HepG2 (cell line): Measurements from ENCODE around the gene C2orf49. TPM values are rescaled to one million over a fixed set of nuclear protein-coding genes. Genes with fewer than 3 reads are reported as not detected.

Experiments
- ATAC-seq: fragments of 200-7000 bp; cut with Tn5 transposase; 3 replicates; pipeline ENCODE4 v1.9.1; 2020; ENCODE audit warnings: mild to moderate bottlenecking, moderate library complexity
- BruUV-seq: library from RNA; stranded (reverse); fragments of 400-500 nt; replicated peaks from 2 replicates; lab custom pipeline; 2021; lab: Mats Ljungman, UMichigan
- CTCF ChIA-PET: fragments of 300-600 bp; formaldehyde crosslinking; extraction: SDS; loops from one replicate; lab custom pipeline; 2021; ENCODE audit warnings: low total read pairs, inconsistent platforms, low intra/inter-chr PET ratio; lab: Yijun Ruan, JAX
- POLR2A ChIA-PET: fragments of 350-600 bp; sonication (Branson Sonifier 250); formaldehyde crosslinking; loops from one replicate; lab custom pipeline; 2020; ENCODE audit warnings: antibody characterized with exemption, inconsistent platforms; lab: Yijun Ruan, JAX
- DNase-seq: peaks from one replicate; pipeline ENCODE4 v3.0.0-alpha.2; 2015; ENCODE audit warnings: low spot score
- FAIRE-seq: peaks from 3 replicates; lab custom pipeline; 2011; peaks lifted over from hg19 to GRCh38; lab: Jason Lieb, UNC
- H2AFZ ChIP-seq: one replicate; pipeline ENCODE4 v1.6.1; 2011; ENCODE audit warnings: low read length, inconsistent platforms
- H3K27ac ChIP-seq: fragments of 300-600 bp; 3 replicates; pipeline ENCODE4 v1.8.0; 2011; ENCODE audit warnings: mixed run types, mild to moderate bottlenecking, mixed read lengths, low read length, inconsistent platforms; ENCODE audit not compliant: insufficient read depth; ENCODE audit errors: extremely low read length
- H3K27me3 ChIP-seq, 2 experiments: fragments of 200-600 bp in 1 of 2; 2 replicates in 1 of 2; 3 replicates in 1 of 2; pipeline versions ENCODE4 v1.6.0 to v1.8.0; 2011; ENCODE audit warnings: low read length in 2 of 2, mild to moderate bottlenecking in 2 of 2, moderate library complexity in 2 of 2, inconsistent platforms in 1 of 2; ENCODE audit not compliant: insufficient read depth in 2 of 2, control insufficient read depth in 1 of 2
- H3K36me3 ChIP-seq, 2 experiments: fragments of 200-600 bp in 1 of 2; replicated peaks in 1 of 2; 2 replicates in 1 of 2; 3 replicates in 1 of 2; pipeline versions ENCODE4 v1.5.1 to v1.8.0; 2011; ENCODE audit warnings: low read length in 2 of 2, inconsistent platforms in 1 of 2; ENCODE audit not compliant: insufficient read depth in 2 of 2, control insufficient read depth in 1 of 2
- H3K4me1 ChIP-seq: 2 replicates; pipeline ENCODE4 v1.5.1; 2012; ENCODE audit warnings: low read length, inconsistent platforms; ENCODE audit not compliant: insufficient read depth
- H3K4me2 ChIP-seq: 2 replicates; pipeline ENCODE4 v1.6.0; 2011; ENCODE audit warnings: low read depth, low read length, inconsistent platforms
- H3K4me3 ChIP-seq, 3 experiments: fragments of 200-600 bp in 1 of 3; sonication (generic), shearing (Covaris generic) in 1 of 3; replicated peaks in 1 of 3; 2 replicates each; pipeline ENCODE4 v1.5.1; 2011 to 2016; ENCODE audit warnings: low read length in 3 of 3, inconsistent platforms in 2 of 3, low read depth in 2 of 3, mild to moderate bottlenecking in 2 of 3, control low read depth in 1 of 3, mixed read lengths in 1 of 3; ENCODE audit not compliant: insufficient read depth in 1 of 3
- H3K79me2 ChIP-seq: one replicate; pipeline ENCODE4 v1.6.1; 2011; ENCODE audit warnings: low read length, inconsistent platforms; ENCODE audit not compliant: insufficient read depth
- H3K9ac ChIP-seq: 2 replicates; pipeline ENCODE4 v1.6.0; 2011; ENCODE audit warnings: mild to moderate bottlenecking, low read depth, low read length, inconsistent platforms; ENCODE audit not compliant: insufficient read depth
- H3K9me3 ChIP-seq: 2 replicates; pipeline ENCODE4 v1.5.1; 2012; ENCODE audit warnings: mild to moderate bottlenecking, low read length
- H4K20me1 ChIP-seq: 2 replicates; pipeline ENCODE4 v1.6.0; 2011; ENCODE audit warnings: inconsistent platforms, mild to moderate bottlenecking, low read length, moderate library complexity; ENCODE audit not compliant: insufficient read depth
- DNMT1 ChIP-seq: sonication (generic); formaldehyde crosslinking; IDR thresholded peaks from 2 replicates; pipeline ENCODE4 v1.5.1; 2020; ENCODE audit warnings: mild to moderate bottlenecking, missing genetic modification reagents
- EEA1 ChIP-seq: sonication (generic); formaldehyde crosslinking; IDR thresholded peaks from 2 replicates; pipeline ENCODE4 v1.5.1; 2020; ENCODE audit warnings: mild to moderate bottlenecking, missing genetic modification reagents, borderline replicate concordance
- ERF ChIP-seq: IDR thresholded peaks from 2 replicates; pipeline ENCODE4 v1.6.1; 2018; ENCODE audit warnings: missing biosample characterization, missing genetic modification reagents
- ETV6 ChIP-seq: sonication (generic); formaldehyde crosslinking; conservative IDR thresholded peaks from 2 replicates; pipeline ENCODE4 v1.4.0; 2020; ENCODE audit warnings: missing genetic modification reagents
- EZH2 ChIP-seq: conservative IDR thresholded peaks from 2 replicates; pipeline ENCODE4 v1.6.1; 2012; ENCODE audit warnings: mild to moderate bottlenecking, low read depth, low read length, moderate library complexity
- FOXM1 ChIP-seq: sonication (generic); formaldehyde crosslinking; IDR thresholded peaks from 2 replicates; pipeline ENCODE4 v1.5.0; 2020; ENCODE audit warnings: missing genetic modification reagents
- HHEX ChIP-seq: IDR thresholded peaks from 2 replicates; pipeline ENCODE4 v1.6.1; 2016; ENCODE audit warnings: control low read depth
- ZBTB8A ChIP-seq: sonication (generic); formaldehyde crosslinking; IDR thresholded peaks from 2 replicates; pipeline ENCODE4 v1.4.0; 2020; ENCODE audit warnings: mild to moderate bottlenecking, low read depth, missing genetic modification reagents, borderline replicate concordance
- ZFP62 ChIP-seq: sonication (generic); formaldehyde crosslinking; IDR thresholded peaks from 2 replicates; pipeline ENCODE4 v1.4.0; 2020; ENCODE audit warnings: missing genetic modification reagents
- ZNF263 ChIP-seq: sonication (generic); formaldehyde crosslinking; IDR thresholded peaks from 2 replicates; pipeline ENCODE4 v1.4.0; 2020; ENCODE audit warnings: missing genetic modification reagents
- ZNF460 ChIP-seq: sonication (generic); formaldehyde crosslinking; IDR thresholded peaks from 2 replicates; pipeline ENCODE4 v1.5.1; 2020; ENCODE audit warnings: missing genetic modification reagents, mild to moderate bottlenecking, borderline replicate concordance
- ZNF510 ChIP-seq: sonication (generic); formaldehyde crosslinking; IDR thresholded peaks from 2 replicates; pipeline ENCODE4 v1.4.0; 2020; ENCODE audit warnings: low read depth, mild to moderate bottlenecking, missing genetic modification reagents
- ZNF562 ChIP-seq: sonication (generic); formaldehyde crosslinking; IDR thresholded peaks from 2 replicates; pipeline ENCODE4 v1.8.0; 2022; ENCODE audit warnings: missing genetic modification reagents, borderline replicate concordance
- ZNF737 ChIP-seq: sonication (generic); formaldehyde crosslinking; IDR thresholded peaks from 2 replicates; pipeline ENCODE4 v1.5.0; 2020; ENCODE audit warnings: missing genetic modification reagents, mild to moderate bottlenecking, borderline replicate concordance
- ZNF776 ChIP-seq: sonication (generic); formaldehyde crosslinking; IDR thresholded peaks from 2 replicates; pipeline ENCODE4 v1.4.0; 2020; ENCODE audit warnings: mild to moderate bottlenecking, missing genetic modification reagents
- ZNF782 ChIP-seq: sonication (generic); formaldehyde crosslinking; IDR thresholded peaks from 2 replicates; pipeline ENCODE4 v1.4.0; 2020; ENCODE audit warnings: missing genetic modification reagents, mild to moderate bottlenecking, borderline replicate concordance
- WGBS: methylation state at CpG from one replicate; pipeline ENCODE4 v1.1.6; 2017; ENCODE audit warnings: low lambda C conversion rate; 5-methylcytosine and 5-hydroxymethylcytosine counted together
- in situ Hi-C: cut with HindIII; loops from 2 replicates; pipeline ENCODE4 v1.10.0; 2017; ENCODE audit warnings: low pct_unique_long_range_greater_than_20kb; ENCODE audit not compliant: extremely low pct_ligation_motif_present
- intact Hi-C: fragments of 100-400 bp; cut with micrococcal nuclease; formaldehyde crosslinking; loops from one replicate; pipeline ENCODE4 v1.10.0; 2022; ENCODE audit not compliant: unreplicated experiment
- polyA plus RNA-seq, 8 experiments: library from polyadenylated mRNA; depleted of rRNA in 3 of 8; stranded (reverse) in 7 of 8; unstranded in 1 of 8; fragments of >200 nt; fragmentation: Illumina TruSeq in 4 of 8; extraction: Trizol in 4 of 8; gene quantifications; 2 replicates each; pipeline versions ENCODE4 v1.2.1 to v1.2.3, GENCODE V29; 2011 to 2016; ENCODE audit warnings: low read depth in 4 of 8, missing spikeins in 1 of 8, mixed read lengths in 1 of 8; ENCODE audit not compliant: insufficient read depth in 1 of 8
- total RNA-seq, 5 experiments: library from RNA; depleted of rRNA; stranded (reverse); fragments of >200 nt; fragmentation: Illumina TruSeq; extraction: Trizol; gene quantifications; 2 replicates each; pipeline ENCODE4 v1.2.3, GENCODE V29; 2016; ENCODE audit warnings: low read depth in 1 of 5
- TF ChIP-seq, protein P1 (sequence below): sonication (generic); formaldehyde crosslinking; IDR thresholded peaks from 2 replicates; pipeline ENCODE4 v1.8.0; 2022; ENCODE audit warnings: missing genetic modification reagents, low read depth, mild to moderate bottlenecking, borderline replicate concordance
- TF ChIP-seq, protein P2 (sequence below): sonication (generic); formaldehyde crosslinking; IDR thresholded peaks from 2 replicates; pipeline ENCODE4 v1.5.0; 2020; ENCODE audit warnings: missing genetic modification reagents
- TF ChIP-seq, protein P3 (sequence below): sonication (generic); formaldehyde crosslinking; IDR thresholded peaks from 2 replicates; pipeline ENCODE4 v1.8.0; 2022; ENCODE audit warnings: missing genetic modification reagents, mild to moderate bottlenecking, borderline replicate concordance
- TF ChIP-seq, protein P4 (sequence below): sonication (generic); formaldehyde crosslinking; conservative IDR thresholded peaks from 2 replicates; pipeline ENCODE4 v1.8.1; 2023; ENCODE audit warnings: missing genetic modification reagents

Gene C2orf49
- total and polyA plus RNA-seq, 2 of the 13 experiments (the other 11 are each of a cell fraction or from before 2014, with no cell fraction given): 24.7 to 28.8 TPM

DNA sequence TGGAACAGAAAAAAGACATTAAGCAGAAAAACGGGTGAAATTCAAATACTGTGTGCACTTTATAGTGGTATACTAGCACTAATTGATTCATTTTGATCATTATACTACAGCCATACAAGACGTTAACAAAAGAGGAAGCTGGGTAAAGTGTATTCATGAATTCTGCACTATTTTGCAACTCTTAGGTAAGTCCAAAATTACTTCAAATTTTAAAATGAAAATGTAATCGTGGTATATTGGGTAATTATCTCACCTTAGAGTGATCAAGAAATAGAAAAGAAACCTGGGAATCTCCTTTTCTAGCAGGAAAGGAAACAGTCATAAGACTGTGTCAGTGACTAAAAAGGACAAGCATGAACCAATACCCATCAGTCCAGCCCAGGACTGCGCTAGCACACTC, 13.2 kb upstream of the C2orf49 start:
- in situ Hi-C loops (no loop called here), intact Hi-C loops (no loop called here)
- no peak overlapping the region for H2AFZ ChIP-seq
- no peak overlapping the region for H3K27ac ChIP-seq
- H3K36me3 ChIP-seq: peaks cover 7 to 30% of the 10 kb centered on the region in 2 experiments
- 94% methylated on average over 4 of the region's 4 CpGs for WGBS
- H3K4me1 ChIP-seq: peaks cover 33% of the 10 kb centered on the region
- ATAC-seq (no peak), FAIRE-seq (no peak), DNase-seq (no peak)
- ChIA-PET POLR2A (no interaction called here), CTCF (no interaction called here)
- no TSS peak for BruUV-seq
- H3K27me3 ChIP-seq: no peaks in the 10 kb centered on the region; a peak in 1 of 5 replicates
- peaks cover 92% of the 10 kb centered on the region for H3K79me2 ChIP-seq
- no peak overlapping the region for H3K9ac ChIP-seq
- no peaks in the 10 kb centered on the region for H3K9me3 ChIP-seq
- no peak overlapping the region for H3K4me2 ChIP-seq
- H3K4me3 ChIP-seq: no peak overlapping the region
- H4K20me1 ChIP-seq: peaks cover 6% of the 10 kb centered on the region; the same call in 1 of the 2 replicates
- no peak for TF ChIP-seq FOXM1
- TF ChIP-seq, protein P1, sequence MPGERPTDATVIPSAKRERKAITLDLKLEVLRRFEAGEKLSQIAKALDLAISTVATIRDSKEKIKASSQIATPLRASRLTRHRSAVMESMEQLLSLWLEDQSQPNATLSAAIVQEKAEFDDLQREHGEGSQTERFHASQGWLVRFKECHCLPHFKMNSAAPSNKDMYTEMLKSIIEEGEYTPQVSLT (CRISPR knock-in tag): no peak
- TF ChIP-seq, protein P2, sequence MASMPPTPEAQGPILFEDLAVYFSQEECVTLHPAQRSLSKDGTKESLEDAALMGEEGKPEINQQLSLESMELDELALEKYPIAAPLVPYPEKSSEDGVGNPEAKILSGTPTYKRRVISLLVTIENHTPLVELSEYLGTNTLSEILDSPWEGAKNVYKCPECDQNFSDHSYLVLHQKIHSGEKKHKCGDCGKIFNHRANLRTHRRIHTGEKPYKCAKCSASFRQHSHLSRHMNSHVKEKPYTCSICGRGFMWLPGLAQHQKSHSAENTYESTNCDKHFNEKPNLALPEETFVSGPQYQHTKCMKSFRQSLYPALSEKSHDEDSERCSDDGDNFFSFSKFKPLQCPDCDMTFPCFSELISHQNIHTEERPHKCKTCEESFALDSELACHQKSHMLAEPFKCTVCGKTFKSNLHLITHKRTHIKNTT (CRISPR knock-in tag): no peak
- no peak for TF ChIP-seq ETV6
- no peak for TF ChIP-seq ERF (CRISPR knock-in tag)
- TF ChIP-seq ZNF263 (CRISPR knock-in tag): no peak
- TF ChIP-seq ZNF460 (CRISPR knock-in tag): no peak
- TF ChIP-seq, protein P3, sequence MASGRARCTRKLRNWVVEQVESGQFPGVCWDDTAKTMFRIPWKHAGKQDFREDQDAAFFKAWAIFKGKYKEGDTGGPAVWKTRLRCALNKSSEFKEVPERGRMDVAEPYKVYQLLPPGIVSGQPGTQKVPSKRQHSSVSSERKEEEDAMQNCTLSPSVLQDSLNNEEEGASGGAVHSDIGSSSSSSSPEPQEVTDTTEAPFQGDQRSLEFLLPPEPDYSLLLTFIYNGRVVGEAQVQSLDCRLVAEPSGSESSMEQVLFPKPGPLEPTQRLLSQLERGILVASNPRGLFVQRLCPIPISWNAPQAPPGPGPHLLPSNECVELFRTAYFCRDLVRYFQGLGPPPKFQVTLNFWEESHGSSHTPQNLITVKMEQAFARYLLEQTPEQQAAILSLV (CRISPR knock-in tag): no peak
- no peak for TF ChIP-seq EEA1 (CRISPR knock-in tag)
- TF ChIP-seq ZNF562: no peak
- TF ChIP-seq ZNF776 (CRISPR knock-in tag): no peak
- TF ChIP-seq HHEX (CRISPR knock-in tag): no peak
- TF ChIP-seq ZBTB8A (CRISPR knock-in tag): no peak
- TF ChIP-seq DNMT1 (CRISPR knock-in tag): no peak
- TF ChIP-seq EZH2: no peak
- TF ChIP-seq, protein P4, sequence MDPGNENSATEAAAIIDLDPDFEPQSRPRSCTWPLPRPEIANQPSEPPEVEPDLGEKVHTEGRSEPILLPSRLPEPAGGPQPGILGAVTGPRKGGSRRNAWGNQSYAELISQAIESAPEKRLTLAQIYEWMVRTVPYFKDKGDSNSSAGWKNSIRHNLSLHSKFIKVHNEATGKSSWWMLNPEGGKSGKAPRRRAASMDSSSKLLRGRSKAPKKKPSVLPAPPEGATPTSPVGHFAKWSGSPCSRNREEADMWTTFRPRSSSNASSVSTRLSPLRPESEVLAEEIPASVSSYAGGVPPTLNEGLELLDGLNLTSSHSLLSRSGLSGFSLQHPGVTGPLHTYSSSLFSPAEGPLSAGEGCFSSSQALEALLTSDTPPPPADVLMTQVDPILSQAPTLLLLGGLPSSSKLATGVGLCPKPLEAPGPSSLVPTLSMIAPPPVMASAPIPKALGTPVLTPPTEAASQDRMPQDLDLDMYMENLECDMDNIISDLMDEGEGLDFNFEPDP (CRISPR knock-in tag): no peak
- no peak for TF ChIP-seq ZNF737 (CRISPR knock-in tag)
- TF ChIP-seq ZNF782: no peak
- no peak for TF ChIP-seq ZFP62 (CRISPR knock-in tag)
- no peak for TF ChIP-seq ZNF510 (CRISPR knock-in tag)
